OCI-M2 (cell line): ENCODE results near the gene AMH.
"Not testable (repeated sequence)": the region's sequence is repeated elsewhere in the genome, so short reads cannot be mapped to it uniquely, and the experiment has no call there.

ENCODE experiments used
- DNase-seq: peaks from one replicate; lab custom pipeline; 2025; ENCODE audit not compliant: unreplicated experiment; lab: John Stamatoyannopoulos, UW

Gene AMH

GRCh38 chr19:2269244-2270156 lies 20.4 kb downstream of the AMH start:
- peak; percentile 52 for DNase-seq

- DNase-seq = no peak
These were observed 21.0 kb downstream of the AMH start for GRCh38 chr19:2270157-2270422.

- DNase-seq = no peak
These were observed 21.5 kb downstream of the AMH start for GRCh38 chr19:2270423-2271233.

GRCh38 chr19:2271234-2272103 lies 22.3 kb downstream of the AMH start:
- DNase-seq = no peak

- no peak for DNase-seq
These were observed 24.4 kb downstream of the AMH start for GRCh38 chr19:2273356-2274184.

- no peak for DNase-seq
These were observed 25.1 kb downstream of the AMH start for GRCh38 chr19:2274185-2274711.

GRCh38 chr19:2274931-2275535 lies 25.9 kb downstream of the AMH start:
- no peak for DNase-seq

GRCh38 chr19:2275588-2276428 lies 26.7 kb downstream of the AMH start:
- no peak for DNase-seq

- DNase-seq = no peak
These were observed 27.4 kb downstream of the AMH start for GRCh38 chr19:2276429-2276986.

GRCh38 chr19:2277138-2277537 lies 28.0 kb downstream of the AMH start:
- DNase-seq = no peak

- no peak for DNase-seq
These were observed 29.5 kb downstream of the AMH start for GRCh38 chr19:2278459-2279158.

GRCh38 chr19:2280633-2281264 lies 31.6 kb downstream of the AMH start:
- DNase-seq = no peak

GRCh38 chr19:2281265-2282061 lies 32.3 kb downstream of the AMH start:
- DNase-seq = not testable (repeated sequence)

- no peak for DNase-seq
These were observed 33.1 kb downstream of the AMH start, which contains the start of gene PEAK3 for GRCh38 chr19:2282062-2282861. Gene PEAK3, minus strand, starts transcription at chr19:2282175. Its CDS starts 1,244 bp downstream, at chr19:2280931.

GRCh38 chr19:2282862-2283237 lies 33.7 kb downstream of the AMH start:
- DNase-seq = no peak
